HG03025 (cell line): ENCODE data around the gene SLC4A4.

Source experiments
- ATAC-seq: cut with Tn5 transposase; IDR thresholded peaks from one replicate; pipeline ENCODE4 v1.9.1; 2021; ENCODE audit warnings: mild to moderate bottlenecking, moderate library complexity; ENCODE audit not compliant: unreplicated experiment, low FRiP score

Gene SLC4A4

GRCh38 chr4:71584585-71584984 is 245.8 kb downstream of the SLC4A4 start:
- ATAC-seq: no peak

DNA sequence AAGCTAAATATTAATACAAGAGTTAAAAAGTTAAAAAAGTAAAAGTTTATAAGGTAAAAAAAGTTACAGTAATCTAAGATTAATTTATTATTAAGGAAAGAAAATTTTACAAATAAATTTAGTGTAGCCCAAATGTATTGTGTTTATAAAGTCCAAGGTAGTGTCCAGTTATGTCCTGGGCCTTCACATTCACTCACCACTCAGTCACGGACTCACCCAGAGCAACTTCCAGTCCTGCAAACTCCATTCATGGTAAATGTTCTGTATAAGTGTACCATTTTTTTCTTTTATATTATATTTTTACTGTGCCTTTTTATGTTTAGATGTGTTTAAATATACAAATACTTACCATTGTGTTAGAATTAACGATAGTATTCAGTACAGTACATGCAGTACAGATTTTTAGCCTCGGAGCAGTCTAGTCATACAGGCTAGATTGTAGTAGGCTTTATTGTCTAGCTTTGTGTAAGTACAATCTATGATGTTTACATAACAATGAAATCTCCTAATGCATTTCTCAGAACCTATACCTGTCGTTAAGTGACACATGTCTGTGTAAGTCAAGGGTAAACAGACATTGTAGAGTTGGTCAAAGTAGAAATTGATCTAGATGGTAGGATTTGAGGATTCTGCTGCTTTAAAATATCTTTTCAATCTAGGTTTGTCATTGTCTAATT is 247.4 kb downstream of the SLC4A4 start:
- no peak for ATAC-seq

DNA sequence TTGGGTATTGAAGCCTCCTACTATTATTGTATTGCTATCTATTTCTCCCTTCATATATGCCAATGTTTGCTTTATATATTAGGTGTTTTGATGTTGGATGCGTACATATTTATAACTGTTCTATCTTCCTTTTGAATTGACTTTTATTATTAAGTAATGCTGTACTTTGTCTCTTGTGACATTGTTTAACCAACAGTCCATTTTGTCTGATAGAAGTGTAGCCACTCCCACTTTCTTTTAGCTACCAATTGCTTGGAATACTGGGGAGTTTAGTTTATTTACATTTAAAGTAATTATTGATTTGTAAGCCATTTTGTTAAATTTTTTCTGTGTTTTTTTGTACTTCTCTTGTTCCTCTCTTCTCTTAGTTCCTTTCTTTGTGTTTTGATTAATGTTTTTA is 249.2 kb downstream of the SLC4A4 start:
- no peak for ATAC-seq

GRCh38 chr4:71592793-71593192 is 254.0 kb downstream of the SLC4A4 start:
- no peak for ATAC-seq

DNA sequence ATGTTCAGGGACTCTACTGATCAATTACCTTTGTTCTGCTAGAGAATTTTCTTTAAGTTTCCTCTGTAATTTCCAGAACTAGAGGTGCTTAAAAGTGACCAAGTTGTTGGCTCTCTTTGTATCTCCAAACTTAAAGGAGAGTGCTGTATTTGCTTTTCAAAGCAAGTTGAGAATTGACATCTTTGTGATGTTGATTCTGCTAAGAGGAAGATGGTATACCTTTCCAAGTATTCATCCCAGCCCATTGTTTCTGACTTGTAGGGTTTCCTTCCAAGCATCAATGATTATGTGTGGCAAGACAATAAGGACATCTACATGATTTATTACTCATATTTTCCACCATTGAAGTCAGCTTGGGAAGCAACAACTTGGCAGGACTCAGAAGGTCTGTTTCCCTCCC is 254.5 kb downstream of the SLC4A4 start:
- ATAC-seq: no peak

- ATAC-seq: no peak
Measured at GRCh38 chr4:71595576-71596108, 256.8 kb downstream of the SLC4A4 start.

DNA sequence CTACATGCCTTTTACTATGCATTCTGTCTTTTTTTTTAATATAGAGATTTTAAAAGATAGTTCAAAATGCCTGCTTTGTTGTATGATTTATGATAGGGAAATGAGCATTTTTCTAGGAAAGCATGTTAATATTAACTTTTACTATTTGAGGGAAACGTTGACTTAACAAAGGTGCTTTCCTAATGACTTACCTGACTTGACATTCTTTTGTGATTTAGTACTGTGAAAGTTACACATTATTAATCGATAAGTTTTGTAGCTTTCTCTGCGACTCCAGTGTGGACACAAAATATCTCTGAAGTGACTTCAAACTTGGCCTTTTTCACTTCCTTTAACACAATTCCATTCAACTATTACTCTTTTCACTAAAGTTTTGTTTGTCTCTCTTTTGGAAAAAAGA is 260.8 kb downstream of the SLC4A4 start:
- no peak for ATAC-seq

DNA sequence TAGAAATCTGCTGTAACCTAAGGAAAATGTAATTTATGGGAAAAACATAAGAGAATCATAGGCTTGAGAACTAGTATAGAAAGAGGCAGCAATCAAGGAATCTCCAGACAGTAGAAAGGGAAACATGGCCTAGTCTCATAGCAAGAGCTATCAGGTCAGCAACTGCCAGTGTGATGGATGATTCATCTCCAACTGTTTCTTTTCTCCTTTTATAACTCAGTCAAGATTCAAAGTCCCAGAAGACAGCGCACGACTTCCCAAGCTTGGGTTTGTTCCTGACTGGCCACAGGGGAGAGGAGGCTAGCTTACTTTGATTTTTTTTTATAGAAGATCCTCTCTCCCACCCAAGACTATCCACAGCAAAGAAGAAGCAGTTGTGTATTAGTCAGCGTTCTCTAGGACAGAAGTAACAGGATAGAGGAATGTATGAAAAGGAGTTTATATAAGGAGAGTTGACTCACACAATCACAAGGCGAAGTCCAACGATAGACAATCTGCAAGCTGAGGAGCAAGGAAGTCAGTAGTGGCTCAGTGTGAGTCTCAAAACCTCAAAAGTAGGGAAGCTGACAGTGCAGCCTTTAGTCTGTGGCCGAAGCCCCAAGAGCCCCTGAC is 263.6 kb downstream of the SLC4A4 start:
- no peak for ATAC-seq

DNA sequence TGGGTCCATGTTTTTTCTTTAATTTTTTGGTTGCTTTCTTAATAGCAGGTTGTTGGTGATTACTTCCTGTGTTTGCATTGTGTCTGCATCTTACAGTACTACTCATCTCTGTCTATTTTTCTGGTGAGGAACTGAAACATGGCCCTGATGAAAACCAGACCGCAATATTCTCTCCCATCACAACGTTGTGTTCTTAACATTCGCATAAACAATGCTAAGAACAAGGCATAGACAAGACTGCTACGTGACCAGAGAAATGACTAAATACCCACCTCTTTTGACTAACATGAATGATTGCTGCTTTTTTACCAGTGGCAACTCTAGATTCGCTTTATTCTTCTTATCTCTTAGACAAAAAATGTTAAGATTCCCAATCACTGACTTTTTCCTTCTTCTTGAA is 266.0 kb downstream of the SLC4A4 start:
- ATAC-seq: peak; percentile 97

- ATAC-seq: no peak
Measured at GRCh38 chr4:71607109-71607508, 268.3 kb downstream of the SLC4A4 start.

GRCh38 chr4:71607780-71608677 is 269.2 kb downstream of the SLC4A4 start:
- ATAC-seq: no peak

DNA sequence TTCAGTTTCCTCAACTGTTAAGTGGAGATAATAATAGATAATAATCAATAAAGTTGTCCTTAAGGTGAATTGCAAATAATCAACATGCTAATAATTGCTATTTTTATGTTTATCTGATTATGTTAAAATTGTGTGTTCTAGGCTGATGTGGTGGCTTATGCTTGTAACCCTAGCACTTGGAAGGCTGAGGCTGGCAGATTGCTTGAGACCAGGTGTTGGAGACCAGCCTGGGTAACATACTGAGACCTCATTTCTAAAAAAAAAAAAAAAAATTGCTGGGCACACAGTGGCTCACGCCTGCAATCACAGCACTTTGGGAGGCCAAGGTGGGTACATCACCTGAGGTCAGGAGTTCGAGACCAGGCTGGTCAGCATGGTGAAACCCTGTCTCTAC is 269.9 kb downstream of the SLC4A4 start:
- ATAC-seq: no peak

GRCh38 chr4:71609167-71609566 is 270.3 kb downstream of the SLC4A4 start:
- ATAC-seq: no peak

DNA sequence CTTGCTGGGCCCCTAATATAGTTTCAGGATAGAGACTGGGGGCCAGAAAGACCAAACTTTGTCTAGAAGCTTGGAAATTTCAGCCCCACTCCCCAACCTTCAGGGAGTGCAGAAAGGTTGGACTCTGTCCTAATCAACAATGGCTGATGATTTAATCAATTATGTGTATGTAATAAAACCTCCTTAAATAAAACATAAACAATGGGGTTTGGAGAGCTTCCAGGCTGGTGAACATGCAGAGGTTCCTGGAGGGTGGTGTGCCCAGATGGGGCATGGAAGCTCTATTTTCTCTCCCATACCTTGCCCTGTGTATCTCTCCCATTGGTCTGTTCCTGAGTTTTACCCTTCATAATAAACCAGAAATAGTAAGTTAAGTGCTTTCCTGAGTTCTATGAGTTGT is 270.8 kb downstream of the SLC4A4 start:
- ATAC-seq: no peak

- no peak for ATAC-seq
Measured at GRCh38 chr4:71614621-71615020, 275.8 kb downstream of the SLC4A4 start.

DNA sequence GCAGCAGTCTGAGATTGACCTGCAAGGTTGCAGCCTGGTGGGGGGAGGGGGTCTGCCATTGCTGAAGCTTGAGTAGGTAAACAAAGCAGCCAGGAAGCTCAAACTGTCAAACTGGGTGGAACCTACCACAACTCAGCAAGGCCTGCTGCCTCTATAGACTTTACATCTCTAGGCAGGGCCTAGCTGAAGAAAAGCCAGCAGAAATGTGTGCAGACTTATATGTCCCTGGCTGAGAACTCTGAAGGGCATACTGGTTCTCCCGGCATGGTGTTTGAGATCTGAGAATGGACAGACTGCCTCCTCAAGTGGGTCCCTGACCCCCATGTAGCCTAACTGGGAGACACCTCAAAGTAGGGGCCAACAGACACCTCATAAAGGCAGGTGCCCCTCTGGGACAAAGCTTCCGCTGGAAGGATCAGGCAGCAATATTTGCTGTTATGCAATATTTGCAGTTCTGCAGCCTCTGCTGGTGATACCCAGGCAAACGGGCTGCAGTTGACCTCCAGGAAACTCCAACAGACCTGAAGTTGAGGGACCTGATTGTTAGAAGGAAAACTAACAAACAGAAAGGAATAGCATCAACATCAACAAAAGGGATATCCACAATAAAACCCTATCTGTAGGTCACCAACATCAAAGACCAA is 277.5 kb downstream of the SLC4A4 start:
- no peak for ATAC-seq
